GM10266 (cell line): ENCODE measurements around the gene ZNF41.
A peak's percentile ranks its signal among the peaks of the same experiment; 100 is the strongest.
"Not testable (repeated sequence)": the region's sequence is repeated elsewhere in the genome, so short reads cannot be mapped to it uniquely, and the experiment has no call there.

Source experiments
- DNase-seq: peaks from one replicate; pipeline ENCODE4 v3.0.0; 2012; ENCODE audit errors: extremely low spot score
- CTCF ChIP-seq: IDR thresholded peaks from 2 replicates; pipeline ENCODE4 v1.5.1; 2012; ENCODE audit warnings: mild to moderate bottlenecking, low read depth; ENCODE audit not compliant: control insufficient read depth, insufficient read depth; ENCODE audit errors: missing control alignments

ZNF41 gene

DNA sequence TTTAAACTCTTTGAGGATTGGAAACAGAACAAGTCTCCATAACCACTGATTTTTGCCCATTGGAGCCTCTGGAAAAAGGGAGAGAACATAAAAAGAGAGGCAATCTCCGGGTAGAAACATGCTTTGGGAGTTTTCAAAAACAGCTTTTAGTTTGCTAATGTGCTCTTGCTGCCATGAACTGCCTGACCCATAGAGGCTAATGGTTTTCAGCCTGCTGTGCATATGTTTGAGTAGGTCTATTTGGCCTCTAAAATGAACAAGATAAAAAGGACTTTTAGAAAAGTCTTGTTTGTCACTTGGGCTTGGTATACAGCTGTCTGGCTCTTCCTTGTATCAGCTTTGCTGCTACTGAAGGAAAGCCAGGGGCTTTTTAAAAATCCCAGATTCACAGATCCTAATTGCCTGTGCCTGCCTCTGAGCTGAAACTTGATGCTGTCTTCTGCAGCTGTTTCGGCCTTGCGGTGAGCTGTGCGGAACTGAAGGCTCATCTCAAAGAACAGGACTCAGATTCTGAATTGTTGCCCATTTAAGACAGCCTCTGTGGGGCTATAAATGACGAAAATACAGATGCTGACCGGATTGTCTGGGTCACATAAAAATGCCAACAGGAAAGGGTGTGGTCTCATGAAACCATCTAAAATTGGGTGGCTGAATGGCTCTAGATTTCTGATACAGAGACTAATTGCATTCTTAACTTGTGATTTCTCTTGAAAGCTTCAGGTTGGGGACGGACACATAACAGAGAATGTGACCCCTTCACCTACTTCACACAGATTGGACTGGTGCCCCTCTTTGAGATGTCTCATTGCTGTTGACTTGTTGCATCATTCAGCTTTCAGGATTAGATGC, 18.4 kb upstream of the ZNF41 start:
- TF ChIP-seq CTCF, result no peak
- no peak for DNase-seq

DNA sequence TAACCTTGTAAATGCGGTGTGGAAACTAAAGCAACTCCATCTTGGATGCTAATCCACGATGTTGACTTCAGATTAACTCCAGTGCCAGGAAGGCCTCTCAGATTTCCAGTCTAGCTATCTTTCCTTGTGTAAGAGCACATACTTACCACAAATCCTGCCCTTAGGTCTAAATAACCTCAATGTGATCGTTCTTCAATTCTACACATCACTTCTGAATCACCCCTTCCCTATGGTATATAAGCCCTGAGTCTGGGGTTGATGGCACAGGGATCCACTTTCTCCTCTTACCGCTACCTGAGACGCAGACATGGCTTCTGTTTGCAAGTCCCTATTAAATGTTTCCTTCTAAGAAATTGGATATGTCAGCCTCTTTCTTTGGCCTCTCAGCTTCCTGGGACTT, 17.5 kb upstream of the ZNF41 start:
- no peak for TF ChIP-seq CTCF

GRCh38 chrX:47499293-47499692, 16.3 kb upstream of the ZNF41 start:
- no peak for TF ChIP-seq CTCF
- DNase-seq, result no peak

More for the DNA sequence above, 17.5 kb upstream of the ZNF41 start:
- no peak for DNase-seq

DNA sequence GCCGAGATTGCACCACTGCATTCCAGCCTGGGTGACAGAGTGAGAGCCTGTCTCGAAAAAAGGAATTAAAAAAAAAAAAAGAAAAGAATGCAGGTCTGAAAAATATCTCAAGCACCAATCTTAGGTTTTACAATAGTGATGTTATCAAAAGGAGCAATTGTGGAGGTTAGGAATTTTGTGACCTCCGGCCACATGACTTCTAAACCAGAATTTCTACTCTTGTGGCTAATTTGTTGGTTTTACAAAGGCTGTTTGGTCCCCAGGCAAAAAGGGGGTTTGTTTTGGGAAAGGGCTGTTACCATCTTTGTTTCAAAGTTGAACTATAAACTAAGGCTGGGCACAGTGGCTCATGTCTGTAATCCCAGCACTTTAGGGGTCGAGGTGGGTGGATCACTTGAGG, 15.4 kb upstream of the ZNF41 start:
- no peak for DNase-seq
- no peak for TF ChIP-seq CTCF

DNA sequence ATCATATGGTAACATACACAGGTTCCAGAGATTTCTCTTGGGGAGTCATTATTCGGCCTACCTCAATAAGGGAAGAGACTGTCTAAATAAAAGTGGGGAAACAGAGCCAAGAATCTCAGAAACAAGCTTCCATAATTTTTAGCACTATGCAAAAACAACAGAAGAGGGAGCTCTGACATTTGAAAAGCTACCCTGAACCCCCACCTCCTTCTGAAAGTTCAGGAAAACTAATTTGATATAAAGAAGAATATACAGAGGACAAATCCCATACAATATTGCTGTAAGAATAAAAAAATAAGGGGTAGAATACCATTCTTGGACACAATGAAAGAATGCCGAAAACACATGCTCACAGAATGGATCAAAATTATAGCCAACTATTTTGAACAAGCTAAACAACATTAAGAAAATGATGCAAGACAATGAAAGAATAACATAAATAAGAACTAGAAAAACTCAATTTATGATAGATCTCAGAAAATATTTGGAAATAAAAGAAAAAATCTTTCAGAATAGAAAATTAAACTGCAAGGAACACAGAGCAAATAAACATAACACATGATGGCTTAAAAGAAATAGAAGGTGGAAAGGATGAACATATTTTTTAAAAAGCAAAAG, 14.4 kb upstream of the ZNF41 start:
- no peak for DNase-seq
- TF ChIP-seq CTCF, result peak; percentile 1

DNA sequence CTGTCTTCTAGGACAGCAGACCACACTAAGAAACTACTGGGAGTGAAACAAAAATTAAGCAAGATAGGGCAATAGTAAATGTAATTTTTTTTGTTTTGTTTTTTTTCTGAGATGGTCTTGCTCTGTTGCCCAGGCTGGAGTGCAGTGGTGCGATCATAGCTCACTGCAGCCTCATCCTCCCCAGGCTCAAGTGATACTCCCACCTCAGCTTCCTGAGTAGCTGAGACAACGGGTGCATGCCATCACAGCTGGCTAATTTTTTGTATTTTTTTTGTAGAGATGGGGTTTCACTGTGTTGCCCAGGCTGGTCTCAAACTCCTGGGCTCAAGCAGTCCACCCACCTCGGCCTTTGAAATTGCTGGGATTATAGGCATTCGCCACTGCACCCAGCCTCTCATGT, 9.1 kb upstream of the ZNF41 start:
- not testable (repeated sequence) for DNase-seq

- no peak for DNase-seq
- TF ChIP-seq CTCF, result no peak
Measured at GRCh38 chrX:47489507-47490275, 6.7 kb upstream of the ZNF41 start.
